Colonic mucosa (tissue), 4 donors: ENCODE data around the gene KRT39. TPM values are rescaled to one million over a fixed set of nuclear protein-coding genes. Genes with fewer than 3 reads are reported as not detected.

Experiments used
- DNase-seq: peaks from one replicate; pipeline ENCODE4 v3.0.0-alpha.2; 2020
- H3K27ac ChIP-seq: fragments of 200-600 bp; one replicate; pipeline ENCODE4 v1.8.0; 2021
- H3K27me3 ChIP-seq: fragments of 200-600 bp; one replicate; pipeline ENCODE4 v1.8.0; 2021
- H3K36me3 ChIP-seq: fragments of 200-600 bp; one replicate; pipeline ENCODE4 v1.8.0; 2021
- H3K4me1 ChIP-seq: fragments of 200-600 bp; one replicate; pipeline ENCODE4 v1.8.0; 2021; ENCODE audit warnings: mild to moderate bottlenecking
- H3K4me3 ChIP-seq: fragments of 200-600 bp; one replicate; pipeline ENCODE4 v1.8.0; 2021
- H3K9ac ChIP-seq, 2 donors: one replicate each; pipeline ENCODE4 v1.7.0; 2013; ENCODE audit warnings: control low read depth in 2 of 2, low read depth in 2 of 2, low read length in 2 of 2
- H3K9me3 ChIP-seq: fragments of 200-600 bp; one replicate; pipeline ENCODE4 v1.8.0; 2021
- intact Hi-C: fragments of 100-400 bp; cut with DNase I; formaldehyde crosslinking; loops from one replicate; pipeline ENCODE4 v1.14.1; 2022
- total RNA-seq, 2 donors: library from RNA; stranded (reverse); fragmentation: NEBNext Ultra II Directional in 1 of 2; extraction: Animal tissue kit (Norgen Biotek cat#: 25700) in 1 of 2; gene quantifications; one replicate each; pipeline ENCODE4 v1.2.1, GENCODE V29; 2021
- TF ChIP-seq, protein P1 (sequence below): fragments of 200-600 bp; IDR thresholded peaks from one replicate; pipeline ENCODE4 v1.8.0; 2022; ENCODE audit warnings: antibody characterized with exemption, mild to moderate bottlenecking
- donor health status: healthy.
- donor health status: DM: no; HTN: no; CAD: no.
- donor health status: DM: no; HTN: no; CAD: no.

Gene KRT39
- total RNA-seq, 2 donors from 2014 or later, result not detected

DNA sequence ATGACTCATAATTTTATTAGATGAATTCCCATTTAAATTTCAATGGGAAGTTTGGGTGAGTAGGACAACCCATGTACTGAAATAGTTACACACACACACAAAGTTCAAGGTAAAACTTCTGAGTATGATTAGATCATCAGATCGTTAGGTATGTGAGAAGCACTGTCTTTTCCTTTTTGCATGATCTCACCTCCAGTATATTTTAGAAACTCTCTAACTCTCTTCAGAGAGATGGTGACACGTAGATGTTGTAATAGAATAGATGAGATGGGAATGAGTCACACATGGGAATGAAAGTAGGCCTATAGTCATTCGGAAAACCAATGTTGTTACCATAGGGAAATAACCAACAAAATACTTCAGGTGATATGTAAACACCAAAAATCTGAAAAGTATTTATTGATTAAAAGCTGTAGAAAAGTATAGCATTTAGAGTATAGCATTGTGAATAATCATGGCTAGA lies 51.5 kb downstream of the KRT39 start:
- no peaks in the 10 kb centered on the region for H3K4me1 ChIP-seq
- H3K27me3 ChIP-seq, result no peaks in the 10 kb centered on the region
- no peak for DNase-seq
- intact Hi-C loops, result no loop called here
- TF ChIP-seq, protein P1, sequence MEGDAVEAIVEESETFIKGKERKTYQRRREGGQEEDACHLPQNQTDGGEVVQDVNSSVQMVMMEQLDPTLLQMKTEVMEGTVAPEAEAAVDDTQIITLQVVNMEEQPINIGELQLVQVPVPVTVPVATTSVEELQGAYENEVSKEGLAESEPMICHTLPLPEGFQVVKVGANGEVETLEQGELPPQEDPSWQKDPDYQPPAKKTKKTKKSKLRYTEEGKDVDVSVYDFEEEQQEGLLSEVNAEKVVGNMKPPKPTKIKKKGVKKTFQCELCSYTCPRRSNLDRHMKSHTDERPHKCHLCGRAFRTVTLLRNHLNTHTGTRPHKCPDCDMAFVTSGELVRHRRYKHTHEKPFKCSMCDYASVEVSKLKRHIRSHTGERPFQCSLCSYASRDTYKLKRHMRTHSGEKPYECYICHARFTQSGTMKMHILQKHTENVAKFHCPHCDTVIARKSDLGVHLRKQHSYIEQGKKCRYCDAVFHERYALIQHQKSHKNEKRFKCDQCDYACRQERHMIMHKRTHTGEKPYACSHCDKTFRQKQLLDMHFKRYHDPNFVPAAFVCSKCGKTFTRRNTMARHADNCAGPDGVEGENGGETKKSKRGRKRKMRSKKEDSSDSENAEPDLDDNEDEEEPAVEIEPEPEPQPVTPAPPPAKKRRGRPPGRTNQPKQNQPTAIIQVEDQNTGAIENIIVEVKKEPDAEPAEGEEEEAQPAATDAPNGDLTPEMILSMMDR, result no peak
- no peaks in the 10 kb centered on the region for H3K9me3 ChIP-seq
- H3K9ac ChIP-seq, result no peak overlapping the region
- H3K36me3 ChIP-seq, result no peaks in the 10 kb centered on the region
- no peak overlapping the region for H3K27ac ChIP-seq
- H3K4me3 ChIP-seq, result no peak overlapping the region

DNA sequence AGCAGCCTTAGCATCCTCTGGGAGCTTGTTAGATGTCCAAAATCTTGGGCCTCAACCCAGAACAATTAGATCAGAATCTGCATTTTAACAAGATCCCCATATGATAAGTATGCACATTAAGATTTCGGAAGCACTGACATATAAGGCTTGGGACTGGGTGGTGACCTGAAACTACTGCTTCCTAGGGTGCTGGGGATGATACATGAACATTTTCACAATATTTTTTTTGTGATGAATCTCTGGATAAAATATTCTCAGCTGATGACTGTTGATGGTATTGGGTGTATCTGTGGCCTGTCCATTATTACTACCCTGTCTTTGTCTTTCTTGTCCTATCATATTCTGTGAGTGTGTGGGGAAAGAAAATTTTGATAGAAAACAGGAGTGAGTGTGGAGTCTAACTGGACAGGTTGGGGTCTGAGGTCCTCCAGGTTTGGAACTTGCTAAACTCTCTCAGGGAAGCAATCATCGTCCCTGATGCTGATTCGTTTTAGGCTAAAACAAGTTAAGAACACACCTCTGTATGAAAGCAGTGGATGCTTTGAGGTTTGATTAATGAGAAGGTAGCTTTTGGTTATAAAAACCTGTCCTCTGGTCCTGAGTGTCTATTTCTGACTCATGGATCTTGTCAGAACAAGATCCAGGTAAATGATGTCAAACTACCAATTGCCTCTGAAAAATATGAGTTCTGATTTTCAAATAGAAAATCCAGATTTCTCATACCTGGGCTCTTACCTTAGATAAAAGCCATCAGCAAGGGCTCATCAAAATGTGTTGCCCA lies 52.5 kb downstream of the KRT39 start:
- TF ChIP-seq, protein P1, result no peak
- Histone ChIP-seq H3K4me3 (no peak overlapping the region), H3K27ac (no peak overlapping the region), H3K27me3 (no peaks in the 10 kb centered on the region), H3K36me3 (no peaks in the 10 kb centered on the region), H3K9ac (no peak overlapping the region), H3K4me1 (no peaks in the 10 kb centered on the region), H3K9me3 (no peaks in the 10 kb centered on the region)
- intact Hi-C loops, result no loop called here
- no peak for DNase-seq

DNA sequence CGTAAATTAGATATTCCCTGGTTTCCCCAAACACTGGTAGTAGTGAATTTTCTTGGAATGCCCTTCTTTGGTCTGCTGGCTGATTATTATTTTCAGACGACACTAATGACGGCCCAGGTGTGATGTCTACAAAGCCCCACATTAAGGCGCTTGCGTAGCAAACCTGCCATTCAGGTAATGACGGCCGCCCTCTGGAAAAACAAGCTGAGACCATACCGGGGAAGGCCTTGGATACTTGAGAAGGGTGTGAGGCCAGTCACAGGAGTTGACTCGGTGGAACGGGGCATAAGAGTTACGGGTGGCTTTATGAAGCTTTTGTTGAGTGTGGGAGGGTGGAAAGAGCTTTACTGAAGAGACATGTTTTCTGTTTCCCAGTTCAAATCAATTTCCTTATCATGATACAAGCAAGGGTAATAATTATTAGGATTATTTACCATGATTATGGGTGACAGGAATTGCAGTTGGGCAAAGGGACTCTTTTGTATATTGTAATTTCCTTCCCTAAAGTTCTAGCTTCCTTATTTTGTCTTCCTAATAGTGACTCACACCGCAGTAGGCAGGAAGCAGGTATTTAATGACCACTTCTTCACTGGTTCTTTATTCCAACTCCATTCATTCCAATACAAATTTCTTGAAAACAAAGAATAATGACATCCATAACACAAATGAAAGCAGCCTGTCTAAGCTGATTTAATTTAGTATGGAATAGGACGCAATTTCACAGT lies 54.1 kb downstream of the KRT39 start:
- TF ChIP-seq, protein P1, result no peak
- no peaks in the 10 kb centered on the region for H3K9me3 ChIP-seq
- intact Hi-C loops, result no loop called here
- no peaks in the 10 kb centered on the region for H3K27me3 ChIP-seq
- no peak for DNase-seq
- H3K27ac ChIP-seq, result no peak overlapping the region
- no peaks in the 10 kb centered on the region for H3K36me3 ChIP-seq
- H3K9ac ChIP-seq, result no peak overlapping the region
- no peak overlapping the region for H3K4me3 ChIP-seq
- H3K4me1 ChIP-seq, result no peaks in the 10 kb centered on the region

DNA sequence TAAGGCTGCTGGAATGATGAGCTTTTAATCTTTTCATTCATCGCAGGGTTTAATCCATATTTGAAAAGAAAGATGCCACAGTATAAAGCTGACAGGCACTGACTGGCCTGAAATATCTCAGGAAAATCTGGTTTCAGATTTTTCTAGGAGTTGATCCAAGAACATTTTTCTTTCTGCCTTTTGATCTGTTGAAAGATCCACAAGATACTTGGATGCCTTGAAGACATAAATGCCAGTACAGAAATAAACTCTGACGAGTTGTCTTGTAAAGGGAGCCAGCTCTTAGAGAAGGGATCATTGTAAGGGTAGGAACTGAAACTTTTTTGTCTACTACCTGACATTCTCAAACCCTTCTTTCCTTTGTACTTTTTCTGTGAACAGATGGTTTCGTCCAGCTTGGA lies 56.3 kb downstream of the KRT39 start:
- no peak overlapping the region for H3K27ac ChIP-seq
- intact Hi-C loops, result no loop called here
- H3K9me3 ChIP-seq, result no peaks in the 10 kb centered on the region
- no peaks in the 10 kb centered on the region for H3K27me3 ChIP-seq
- DNase-seq, result no peak
- TF ChIP-seq, protein P1, result no peak
- no peak overlapping the region for H3K9ac ChIP-seq
- H3K4me3 ChIP-seq, result no peak overlapping the region
- H3K4me1 ChIP-seq, result no peaks in the 10 kb centered on the region
- no peaks in the 10 kb centered on the region for H3K36me3 ChIP-seq

DNA sequence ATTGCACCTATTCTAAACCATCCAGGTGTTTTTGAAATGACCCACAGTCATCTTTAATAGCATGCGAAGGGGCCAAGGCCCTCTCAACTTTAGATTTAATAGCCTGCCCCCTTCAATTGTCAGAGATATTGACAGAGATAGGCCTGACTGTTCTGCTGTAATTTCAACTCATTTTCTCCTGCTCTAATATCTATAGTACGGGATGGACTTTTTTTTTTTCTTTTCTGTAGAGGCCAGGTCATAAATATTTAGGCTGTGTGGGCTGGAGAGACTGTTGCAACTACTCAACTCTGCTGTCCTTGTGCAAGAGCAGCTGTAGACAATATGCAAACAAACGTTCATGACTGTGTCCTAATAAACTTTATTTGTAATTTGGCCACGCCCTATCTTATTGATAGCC lies 57.0 kb downstream of the KRT39 start:
- TF ChIP-seq, protein P1, result no peak
- no peaks in the 10 kb centered on the region for H3K36me3 ChIP-seq
- H3K4me1 ChIP-seq, result no peaks in the 10 kb centered on the region
- intact Hi-C loops, result loop anchor here (2.0 to 5.0 kb wide), 3 partner anchors 52 to 639 kb away; no protein-coding TSS in a partner anchor
- no peak for DNase-seq
- no peak overlapping the region for H3K27ac ChIP-seq
- H3K27me3 ChIP-seq, result no peaks in the 10 kb centered on the region
- no peak overlapping the region for H3K9ac ChIP-seq
- no peak overlapping the region for H3K4me3 ChIP-seq
- H3K9me3 ChIP-seq, result no peaks in the 10 kb centered on the region
